Measurements from ENCODE around the gene MACC1.

GRCh38 chr7:20200361-20200760, 16.8 kb downstream of the MACC1 start:
- TF ChIP-seq CTCF (IDR thresholded peaks at IDR 0.05): no peak
- TF ChIP-seq EP300 (IDR thresholded peaks at IDR 0.05): no peak
- no peak for TF ChIP-seq POLR2A (IDR thresholded peaks at IDR 0.05)

Measured in tibial nerve (tissue), 4 donors.